GM23338 (cell line): ENCODE measurements around the gene NELFB. TPM values are rescaled to one million over a fixed set of nuclear protein-coding genes. Genes with fewer than 3 reads are reported as not detected.

Source experiments
- ATAC-seq: fragments of 200-7000 bp; cut with Tn5 transposase; 3 replicates; pipeline ENCODE4 v1.9.1; 2020
- DNase-seq: peaks from one replicate; pipeline ENCODE4 v3.0.0-alpha.2; 2015; ENCODE audit warnings: low spot score
- H2AFZ ChIP-seq: fragments of 200-600 bp; sonication (generic); 2 replicates; pipeline ENCODE4 v1.8.0; 2016; ENCODE audit warnings: antibody characterized with exemption, mild to moderate bottlenecking, moderate library complexity
- H3F3A ChIP-seq: fragments of 200-600 bp; sonication (generic); replicated peaks from 2 replicates; pipeline ENCODE4 v1.8.0; 2017; ENCODE audit warnings: antibody characterized with exemption, mixed run types, low read depth
- H3K27ac ChIP-seq: fragments of 200-600 bp; sonication (generic); 2 replicates; pipeline ENCODE4 v1.6.1; 2016; ENCODE audit warnings: low read depth
- H3K27me3 ChIP-seq: fragments of 200-600 bp; sonication (generic); 2 replicates; pipeline ENCODE4 v1.8.0; 2016; ENCODE audit warnings: mild to moderate bottlenecking, mixed run types, moderate library complexity; ENCODE audit not compliant: insufficient read depth
- H3K36me3 ChIP-seq: fragments of 200-600 bp; sonication (generic); 2 replicates; pipeline ENCODE4 v1.8.0; 2016; ENCODE audit warnings: mild to moderate bottlenecking; ENCODE audit not compliant: insufficient read depth
- H3K4me1 ChIP-seq: fragments of 200-600 bp; sonication (generic); 2 replicates; pipeline ENCODE4 v1.8.0; 2016; ENCODE audit warnings: mild to moderate bottlenecking, moderate library complexity; ENCODE audit not compliant: insufficient read depth
- H3K4me2 ChIP-seq: fragments of 200-600 bp; sonication (generic); 2 replicates; pipeline ENCODE4 v1.7.1; 2017; ENCODE audit warnings: mixed run types
- H3K4me3 ChIP-seq: fragments of 200-600 bp; sonication (generic); 2 replicates; pipeline ENCODE4 v1.6.1; 2016; ENCODE audit warnings: mixed run types
- H3K79me2 ChIP-seq: fragments of 200-600 bp; sonication (generic); replicated peaks from 2 replicates; pipeline ENCODE4 v1.8.0; 2017; ENCODE audit warnings: mild to moderate bottlenecking; ENCODE audit not compliant: insufficient read depth
- H3K9me2 ChIP-seq: fragments of 200-600 bp; sonication (generic); 2 replicates; pipeline ENCODE4 v1.8.0; 2017; ENCODE audit not compliant: insufficient read depth
- H4K20me1 ChIP-seq: fragments of 200-600 bp; sonication (generic); replicated peaks from 2 replicates; pipeline ENCODE4 v1.8.0; 2017; ENCODE audit warnings: mild to moderate bottlenecking; ENCODE audit not compliant: insufficient read depth
- H3K27ac Mint-ChIP-seq: 2 replicates; pipeline ENCODE4 v1.8.0; 2020; ENCODE audit warnings: inconsistent platforms, mild to moderate bottlenecking, moderate library complexity, mixed read lengths
- H3K27me3 Mint-ChIP-seq: 3 replicates; pipeline ENCODE4 v1.8.0; 2022; ENCODE audit warnings: low read depth, mild to moderate bottlenecking, moderate library complexity, mixed read lengths, inconsistent platforms; ENCODE audit not compliant: insufficient read depth, poor library complexity
- H3K36me3 Mint-ChIP-seq: 3 replicates; pipeline ENCODE4 v1.8.0; 2021; ENCODE audit warnings: low read depth, mild to moderate bottlenecking, inconsistent platforms, moderate library complexity, mixed read lengths
- H3K4me1 Mint-ChIP-seq: 3 replicates; pipeline ENCODE4 v1.8.0; 2020; ENCODE audit warnings: mild to moderate bottlenecking, inconsistent platforms, mixed read lengths
- H3K4me3 Mint-ChIP-seq: 3 replicates; pipeline ENCODE4 v1.8.0; 2021; ENCODE audit warnings: moderate library complexity, mild to moderate bottlenecking, inconsistent platforms, mixed read lengths
- H3K9me3 Mint-ChIP-seq: 3 replicates; pipeline ENCODE4 v1.8.0; 2020; ENCODE audit warnings: moderate library complexity, mild to moderate bottlenecking, inconsistent platforms, mixed read lengths
- CREB1 ChIP-seq: fragments of 250-450 bp; sonication (Bioruptor Pico); IDR thresholded peaks from 2 replicates; pipeline ENCODE4 v1.5.0; 2020; ENCODE audit warnings: low read depth, mild to moderate bottlenecking, moderate library complexity
- EZH2 ChIP-seq: fragments of 200-600 bp; sonication (generic); IDR thresholded peaks from one replicate; pipeline ENCODE4 v1.8.0; 2017; ENCODE audit warnings: antibody characterized with exemption, mild to moderate bottlenecking, low read depth; ENCODE audit not compliant: unreplicated experiment
- EZH2phosphoT487 ChIP-seq: fragments of 200-600 bp; sonication (generic); IDR thresholded peaks from one replicate; pipeline ENCODE4 v1.8.1; 2018; ENCODE audit warnings: antibody characterized with exemption; ENCODE audit not compliant: unreplicated experiment
- JUNB ChIP-seq: IDR thresholded peaks from one replicate; pipeline ENCODE4 v1.6.1; 2016; ENCODE audit warnings: antibody characterized with exemption; ENCODE audit not compliant: unreplicated experiment
- NANOG ChIP-seq: IDR thresholded peaks from 2 replicates; pipeline ENCODE4 v1.6.1; 2016; ENCODE audit warnings: antibody characterized with exemption, borderline replicate concordance
- POLR2AphosphoS5 ChIP-seq: IDR thresholded peaks from 2 replicates; pipeline ENCODE4 v1.6.1; 2016; ENCODE audit warnings: antibody characterized with exemption, low read depth
- STAT1 ChIP-seq: IDR thresholded peaks from one replicate; pipeline ENCODE4 v1.6.1; 2016; ENCODE audit warnings: antibody characterized with exemption; ENCODE audit not compliant: unreplicated experiment
- ZNF114 ChIP-seq: fragments of 250-450 bp; sonication (Bioruptor Pico); IDR thresholded peaks from 2 replicates; pipeline ENCODE4 v1.5.0; 2020; ENCODE audit warnings: mild to moderate bottlenecking, moderate library complexity
- ZNF331 ChIP-seq: fragments of 250-450 bp; sonication (Bioruptor Pico); IDR thresholded peaks from 2 replicates; pipeline ENCODE4 v1.5.0; 2020; ENCODE audit warnings: low read depth, mild to moderate bottlenecking, moderate library complexity
- polyA plus RNA-seq: library from polyadenylated mRNA; unstranded; fragments of >200 nt; fragmentation: Nextera tagmentation; extraction: Ambion mirVana; gene quantifications from 2 replicates; pipeline ENCODE4 v1.2.1, GENCODE V29; 2016
- total RNA-seq: library from RNA; depleted of rRNA; stranded (reverse); fragments of >200 nt; shearing (Covaris generic); gene quantifications from 2 replicates; pipeline ENCODE4 v1.2.3, GENCODE V29; 2014
- TF ChIP-seq, protein P1 (sequence below): fragments of 250-450 bp; sonication (Bioruptor Pico); IDR thresholded peaks from 2 replicates; pipeline ENCODE4 v1.5.0; 2020; ENCODE audit warnings: mild to moderate bottlenecking, moderate library complexity
- TF ChIP-seq, protein P2 (sequence below): IDR thresholded peaks from 2 replicates; pipeline ENCODE4 v1.6.1; 2016; ENCODE audit warnings: antibody characterized with exemption
- TF ChIP-seq, protein P3 (sequence below): IDR thresholded peaks from one replicate; pipeline ENCODE4 v1.6.1; 2018; ENCODE audit warnings: antibody characterized with exemption; ENCODE audit not compliant: unreplicated experiment
- TF ChIP-seq, protein P4 (sequence below), 2 experiments: fragments of 200-600 bp in 1 of 2; sonication (generic) in 1 of 2; conservative IDR thresholded peaks; 2 replicates each; pipeline versions ENCODE4 v1.5.1 to v1.6.1; 2016 to 2017; ENCODE audit warnings: antibody characterized with exemption in 2 of 2, low read depth in 2 of 2, mild to moderate bottlenecking in 2 of 2, moderate library complexity in 1 of 2

Gene NELFB
- total and polyA plus RNA-seq, 2 experiments from 2014 or later, result 30.0 to 97.3 TPM

DNA sequence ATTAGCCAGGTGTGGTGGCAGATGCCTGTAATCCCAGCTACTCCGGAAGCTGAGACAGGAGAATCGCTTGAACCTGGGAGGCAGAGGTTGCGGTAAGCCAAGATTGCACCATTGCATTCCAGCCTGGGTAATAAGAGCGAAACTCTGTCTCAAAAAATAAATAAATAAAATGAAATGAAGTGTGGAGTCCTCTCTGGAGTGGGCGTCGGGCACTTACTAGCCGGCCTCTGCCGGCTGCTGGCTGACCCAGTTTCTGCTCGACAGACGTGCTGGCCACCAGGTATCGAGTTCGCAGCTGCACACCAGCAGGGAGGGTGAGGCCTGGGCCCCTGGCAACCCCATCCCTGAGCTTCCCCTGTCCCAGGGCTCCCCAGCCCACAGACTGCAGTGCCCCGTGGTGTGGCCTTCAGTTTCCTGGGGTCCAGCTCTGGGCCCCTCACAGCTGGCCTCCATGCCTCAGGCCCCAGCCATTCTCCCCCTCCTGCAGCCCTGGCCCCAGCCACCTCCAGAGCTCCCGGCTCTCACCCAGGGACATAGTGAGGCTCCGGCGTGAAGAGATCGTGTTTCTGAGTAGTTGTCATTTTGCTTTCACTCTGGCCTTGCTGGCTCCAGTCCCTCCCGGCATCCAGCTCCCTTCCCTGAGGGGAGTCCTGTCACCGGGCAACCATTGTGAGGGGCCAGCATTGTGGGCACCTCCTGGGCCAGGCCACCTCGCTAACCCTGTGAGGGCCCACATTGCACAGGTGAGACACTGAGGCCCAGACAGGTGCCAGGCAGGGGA, 7.8 kb upstream of the NELFB start (continued):
- TF ChIP-seq, protein P1, sequence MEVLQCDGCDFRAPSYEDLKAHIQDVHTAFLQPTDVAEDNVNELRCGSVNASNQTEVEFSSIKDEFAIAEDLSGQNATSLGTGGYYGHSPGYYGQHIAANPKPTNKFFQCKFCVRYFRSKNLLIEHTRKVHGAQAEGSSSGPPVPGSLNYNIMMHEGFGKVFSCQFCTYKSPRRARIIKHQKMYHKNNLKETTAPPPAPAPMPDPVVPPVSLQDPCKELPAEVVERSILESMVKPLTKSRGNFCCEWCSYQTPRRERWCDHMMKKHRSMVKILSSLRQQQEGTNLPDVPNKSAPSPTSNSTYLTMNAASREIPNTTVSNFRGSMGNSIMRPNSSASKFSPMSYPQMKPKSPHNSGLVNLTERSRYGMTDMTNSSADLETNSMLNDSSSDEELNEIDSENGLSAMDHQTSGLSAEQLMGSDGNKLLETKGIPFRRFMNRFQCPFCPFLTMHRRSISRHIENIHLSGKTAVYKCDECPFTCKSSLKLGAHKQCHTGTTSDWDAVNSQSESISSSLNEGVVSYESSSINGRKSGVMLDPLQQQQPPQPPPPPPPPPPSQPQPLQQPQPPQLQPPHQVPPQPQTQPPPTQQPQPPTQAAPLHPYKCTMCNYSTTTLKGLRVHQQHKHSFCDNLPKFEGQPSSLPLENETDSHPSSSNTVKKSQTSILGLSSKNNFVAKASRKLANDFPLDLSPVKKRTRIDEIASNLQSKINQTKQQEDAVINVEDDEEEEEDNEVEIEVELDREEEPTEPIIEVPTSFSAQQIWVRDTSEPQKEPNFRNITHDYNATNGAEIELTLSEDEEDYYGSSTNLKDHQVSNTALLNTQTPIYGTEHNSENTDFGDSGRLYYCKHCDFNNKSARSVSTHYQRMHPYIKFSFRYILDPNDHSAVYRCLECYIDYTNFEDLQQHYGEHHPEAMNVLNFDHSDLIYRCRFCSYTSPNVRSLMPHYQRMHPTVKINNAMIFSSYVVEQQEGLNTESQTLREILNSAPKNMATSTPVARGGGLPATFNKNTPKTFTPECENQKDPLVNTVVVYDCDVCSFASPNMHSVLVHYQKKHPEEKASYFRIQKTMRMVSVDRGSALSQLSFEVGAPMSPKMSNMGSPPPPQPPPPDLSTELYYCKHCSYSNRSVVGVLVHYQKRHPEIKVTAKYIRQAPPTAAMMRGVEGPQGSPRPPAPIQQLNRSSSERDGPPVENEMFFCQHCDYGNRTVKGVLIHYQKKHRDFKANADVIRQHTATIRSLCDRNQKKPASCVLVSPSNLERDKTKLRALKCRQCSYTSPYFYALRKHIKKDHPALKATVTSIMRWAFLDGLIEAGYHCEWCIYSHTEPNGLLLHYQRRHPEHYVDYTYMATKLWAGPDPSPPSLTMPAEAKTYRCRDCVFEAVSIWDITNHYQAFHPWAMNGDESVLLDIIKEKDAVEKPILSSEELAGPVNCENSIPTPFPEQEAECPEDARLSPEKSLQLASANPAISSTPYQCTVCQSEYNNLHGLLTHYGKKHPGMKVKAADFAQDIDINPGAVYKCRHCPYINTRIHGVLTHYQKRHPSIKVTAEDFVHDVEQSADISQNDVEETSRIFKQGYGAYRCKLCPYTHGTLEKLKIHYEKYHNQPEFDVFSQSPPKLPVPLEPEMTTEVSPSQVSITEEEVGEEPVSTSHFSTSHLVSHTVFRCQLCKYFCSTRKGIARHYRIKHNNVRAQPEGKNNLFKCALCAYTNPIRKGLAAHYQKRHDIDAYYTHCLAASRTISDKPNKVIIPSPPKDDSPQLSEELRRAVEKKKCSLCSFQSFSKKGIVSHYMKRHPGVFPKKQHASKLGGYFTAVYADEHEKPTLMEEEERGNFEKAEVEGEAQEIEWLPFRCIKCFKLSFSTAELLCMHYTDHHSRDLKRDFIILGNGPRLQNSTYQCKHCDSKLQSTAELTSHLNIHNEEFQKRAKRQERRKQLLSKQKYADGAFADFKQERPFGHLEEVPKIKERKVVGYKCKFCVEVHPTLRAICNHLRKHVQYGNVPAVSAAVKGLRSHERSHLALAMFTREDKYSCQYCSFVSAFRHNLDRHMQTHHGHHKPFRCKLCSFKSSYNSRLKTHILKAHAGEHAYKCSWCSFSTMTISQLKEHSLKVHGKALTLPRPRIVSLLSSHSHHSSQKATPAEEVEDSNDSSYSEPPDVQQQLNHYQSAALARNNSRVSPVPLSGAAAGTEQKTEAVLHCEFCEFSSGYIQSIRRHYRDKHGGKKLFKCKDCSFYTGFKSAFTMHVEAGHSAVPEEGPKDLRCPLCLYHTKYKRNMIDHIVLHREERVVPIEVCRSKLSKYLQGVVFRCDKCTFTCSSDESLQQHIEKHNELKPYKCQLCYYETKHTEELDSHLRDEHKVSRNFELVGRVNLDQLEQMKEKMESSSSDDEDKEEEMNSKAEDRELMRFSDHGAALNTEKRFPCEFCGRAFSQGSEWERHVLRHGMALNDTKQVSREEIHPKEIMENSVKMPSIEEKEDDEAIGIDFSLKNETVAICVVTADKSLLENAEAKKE (CRISPR knock-in tag), result no peak

DNA sequence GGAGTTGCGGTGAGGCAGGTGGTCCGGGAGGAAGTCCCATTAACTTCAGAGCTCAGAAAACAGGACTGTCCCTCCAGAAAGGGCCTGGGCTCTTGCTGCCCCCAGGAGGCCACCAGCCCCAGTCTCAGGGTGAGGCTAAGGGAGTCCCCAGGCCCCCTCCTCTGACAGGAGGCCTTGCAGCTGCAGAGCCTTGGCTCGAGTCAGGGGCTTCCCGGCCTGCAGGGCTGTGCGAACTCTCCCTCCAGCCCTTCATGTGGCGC, 7.3 kb upstream of the NELFB start:
- H3K36me3 Mint-ChIP-seq, result peaks cover 14% of the 10 kb centered on the region
- Histone ChIP-seq H4K20me1 (peaks cover 4% of the 10 kb centered on the region; the same call in 1 of the 2 replicates), H3F3A (0 out of 2 replicates have a peak, but pooled peaks cover 17% of the 10 kb centered on the region), H3K79me2 (peaks cover under 1% of the 10 kb centered on the region; the same call in 1 of the 2 replicates), H2AFZ (no peak overlapping the region), H3K27ac (no peak overlapping the region), H3K27me3 (no peaks in the 10 kb centered on the region), H3K36me3 (no peaks in the 10 kb centered on the region), H3K4me2 (no peak overlapping the region), H3K4me3 (no peak overlapping the region), H3K4me1 (peaks cover 15% of the 10 kb centered on the region; the same call in 1 of the 2 replicates), H3K9me2 (no peaks in the 10 kb centered on the region)
- ATAC-seq (no peak), DNase-seq (no peak)
- no peak overlapping the region for H3K4me3 Mint-ChIP-seq
- H3K9me3 Mint-ChIP-seq, result no peaks in the 10 kb centered on the region
- peaks cover 21% of the 10 kb centered on the region for H3K27me3 Mint-ChIP-seq
- H3K27ac Mint-ChIP-seq, result no peak overlapping the region
- peaks cover 24% of the 10 kb centered on the region for H3K4me1 Mint-ChIP-seq
- TF ChIP-seq EZH2phosphoT487 (no peak), ZNF114 (CRISPR knock-in tag) (no peak), JUNB (no peak), POLR2AphosphoS5 (no peak), ZNF331 (CRISPR knock-in tag) (no peak), NANOG (no peak), CREB1 (CRISPR knock-in tag) (no peak), EZH2 (no peak), STAT1 (no peak)
- TF ChIP-seq, protein P2, sequence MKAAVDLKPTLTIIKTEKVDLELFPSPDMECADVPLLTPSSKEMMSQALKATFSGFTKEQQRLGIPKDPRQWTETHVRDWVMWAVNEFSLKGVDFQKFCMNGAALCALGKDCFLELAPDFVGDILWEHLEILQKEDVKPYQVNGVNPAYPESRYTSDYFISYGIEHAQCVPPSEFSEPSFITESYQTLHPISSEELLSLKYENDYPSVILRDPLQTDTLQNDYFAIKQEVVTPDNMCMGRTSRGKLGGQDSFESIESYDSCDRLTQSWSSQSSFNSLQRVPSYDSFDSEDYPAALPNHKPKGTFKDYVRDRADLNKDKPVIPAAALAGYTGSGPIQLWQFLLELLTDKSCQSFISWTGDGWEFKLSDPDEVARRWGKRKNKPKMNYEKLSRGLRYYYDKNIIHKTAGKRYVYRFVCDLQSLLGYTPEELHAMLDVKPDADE, result no peak
- TF ChIP-seq, protein P3, sequence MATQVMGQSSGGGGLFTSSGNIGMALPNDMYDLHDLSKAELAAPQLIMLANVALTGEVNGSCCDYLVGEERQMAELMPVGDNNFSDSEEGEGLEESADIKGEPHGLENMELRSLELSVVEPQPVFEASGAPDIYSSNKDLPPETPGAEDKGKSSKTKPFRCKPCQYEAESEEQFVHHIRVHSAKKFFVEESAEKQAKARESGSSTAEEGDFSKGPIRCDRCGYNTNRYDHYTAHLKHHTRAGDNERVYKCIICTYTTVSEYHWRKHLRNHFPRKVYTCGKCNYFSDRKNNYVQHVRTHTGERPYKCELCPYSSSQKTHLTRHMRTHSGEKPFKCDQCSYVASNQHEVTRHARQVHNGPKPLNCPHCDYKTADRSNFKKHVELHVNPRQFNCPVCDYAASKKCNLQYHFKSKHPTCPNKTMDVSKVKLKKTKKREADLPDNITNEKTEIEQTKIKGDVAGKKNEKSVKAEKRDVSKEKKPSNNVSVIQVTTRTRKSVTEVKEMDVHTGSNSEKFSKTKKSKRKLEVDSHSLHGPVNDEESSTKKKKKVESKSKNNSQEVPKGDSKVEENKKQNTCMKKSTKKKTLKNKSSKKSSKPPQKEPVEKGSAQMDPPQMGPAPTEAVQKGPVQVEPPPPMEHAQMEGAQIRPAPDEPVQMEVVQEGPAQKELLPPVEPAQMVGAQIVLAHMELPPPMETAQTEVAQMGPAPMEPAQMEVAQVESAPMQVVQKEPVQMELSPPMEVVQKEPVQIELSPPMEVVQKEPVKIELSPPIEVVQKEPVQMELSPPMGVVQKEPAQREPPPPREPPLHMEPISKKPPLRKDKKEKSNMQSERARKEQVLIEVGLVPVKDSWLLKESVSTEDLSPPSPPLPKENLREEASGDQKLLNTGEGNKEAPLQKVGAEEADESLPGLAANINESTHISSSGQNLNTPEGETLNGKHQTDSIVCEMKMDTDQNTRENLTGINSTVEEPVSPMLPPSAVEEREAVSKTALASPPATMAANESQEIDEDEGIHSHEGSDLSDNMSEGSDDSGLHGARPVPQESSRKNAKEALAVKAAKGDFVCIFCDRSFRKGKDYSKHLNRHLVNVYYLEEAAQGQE, result no peak
- TF ChIP-seq, protein P4, sequence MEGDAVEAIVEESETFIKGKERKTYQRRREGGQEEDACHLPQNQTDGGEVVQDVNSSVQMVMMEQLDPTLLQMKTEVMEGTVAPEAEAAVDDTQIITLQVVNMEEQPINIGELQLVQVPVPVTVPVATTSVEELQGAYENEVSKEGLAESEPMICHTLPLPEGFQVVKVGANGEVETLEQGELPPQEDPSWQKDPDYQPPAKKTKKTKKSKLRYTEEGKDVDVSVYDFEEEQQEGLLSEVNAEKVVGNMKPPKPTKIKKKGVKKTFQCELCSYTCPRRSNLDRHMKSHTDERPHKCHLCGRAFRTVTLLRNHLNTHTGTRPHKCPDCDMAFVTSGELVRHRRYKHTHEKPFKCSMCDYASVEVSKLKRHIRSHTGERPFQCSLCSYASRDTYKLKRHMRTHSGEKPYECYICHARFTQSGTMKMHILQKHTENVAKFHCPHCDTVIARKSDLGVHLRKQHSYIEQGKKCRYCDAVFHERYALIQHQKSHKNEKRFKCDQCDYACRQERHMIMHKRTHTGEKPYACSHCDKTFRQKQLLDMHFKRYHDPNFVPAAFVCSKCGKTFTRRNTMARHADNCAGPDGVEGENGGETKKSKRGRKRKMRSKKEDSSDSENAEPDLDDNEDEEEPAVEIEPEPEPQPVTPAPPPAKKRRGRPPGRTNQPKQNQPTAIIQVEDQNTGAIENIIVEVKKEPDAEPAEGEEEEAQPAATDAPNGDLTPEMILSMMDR (conservative IDR thresholded peaks at IDR 0.05; ENCODE audit: low read depth in 2 of 2), result no peak
